NCI-H2029 treated with DMSO at 0.1 percent for 48 hours (cell line): Measurements from ENCODE around the gene PGAP3.
"Not testable (repeated sequence)": the region's sequence is repeated elsewhere in the genome, so short reads cannot be mapped to it uniquely, and the experiment has no call there.

ENCODE experiments used
- DNase-seq: peaks from one replicate; lab custom pipeline; 2025; lab: John Stamatoyannopoulos, UW

The PGAP3 gene, protein sequence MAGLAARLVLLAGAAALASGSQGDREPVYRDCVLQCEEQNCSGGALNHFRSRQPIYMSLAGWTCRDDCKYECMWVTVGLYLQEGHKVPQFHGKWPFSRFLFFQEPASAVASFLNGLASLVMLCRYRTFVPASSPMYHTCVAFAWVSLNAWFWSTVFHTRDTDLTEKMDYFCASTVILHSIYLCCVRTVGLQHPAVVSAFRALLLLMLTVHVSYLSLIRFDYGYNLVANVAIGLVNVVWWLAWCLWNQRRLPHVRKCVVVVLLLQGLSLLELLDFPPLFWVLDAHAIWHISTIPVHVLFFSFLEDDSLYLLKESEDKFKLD

DNA sequence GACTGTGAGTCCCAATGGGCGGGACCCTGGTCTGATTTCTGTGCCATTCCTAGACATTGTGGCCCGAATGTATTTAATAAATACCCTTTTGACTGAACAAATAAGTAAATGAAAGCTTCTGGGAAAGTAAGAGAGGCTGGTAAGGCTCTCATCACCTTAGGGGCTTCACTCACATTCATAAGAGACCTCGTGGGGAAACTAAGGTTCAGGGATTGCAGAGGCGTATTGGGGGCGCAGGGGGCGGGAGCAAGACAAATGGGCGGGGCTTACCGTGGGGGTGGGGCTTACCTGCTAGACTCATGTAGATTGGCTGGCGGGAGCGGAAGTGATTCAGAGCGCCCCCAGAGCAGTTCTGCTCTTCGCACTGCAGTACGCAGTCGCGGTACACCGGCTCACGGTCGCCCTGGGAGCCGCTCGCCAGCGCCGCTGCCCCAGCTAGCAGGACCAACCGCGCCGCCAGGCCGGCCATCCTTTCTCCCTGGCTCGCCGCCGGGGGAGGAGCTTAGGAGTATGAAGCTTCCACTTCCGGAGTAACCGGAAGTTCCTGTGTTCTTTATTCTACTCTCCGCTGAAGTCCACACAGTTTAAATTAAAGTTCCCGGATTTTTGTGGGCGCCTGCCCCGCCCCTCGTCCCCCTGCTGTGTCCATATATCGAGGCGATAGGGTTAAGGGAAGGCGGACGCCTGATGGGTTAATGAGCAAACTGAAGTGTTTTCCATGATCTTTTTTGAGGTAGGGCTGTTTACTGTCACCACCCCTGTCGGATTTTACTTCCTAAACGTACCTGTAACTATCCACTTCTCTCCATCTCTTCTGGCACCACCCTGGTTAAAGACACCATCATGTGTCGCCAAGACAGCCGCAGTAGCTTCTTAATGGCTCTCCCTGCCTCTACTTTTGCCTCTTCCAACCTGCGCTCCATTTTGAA lies at the start of gene PGAP3:
Gene PGAP3, minus strand, starts transcription at position 512 of the 929 bp plus-strand sequence. Its CDS starts 43 bp downstream, at position 469.
- peak; percentile 70 for DNase-seq

DNA sequence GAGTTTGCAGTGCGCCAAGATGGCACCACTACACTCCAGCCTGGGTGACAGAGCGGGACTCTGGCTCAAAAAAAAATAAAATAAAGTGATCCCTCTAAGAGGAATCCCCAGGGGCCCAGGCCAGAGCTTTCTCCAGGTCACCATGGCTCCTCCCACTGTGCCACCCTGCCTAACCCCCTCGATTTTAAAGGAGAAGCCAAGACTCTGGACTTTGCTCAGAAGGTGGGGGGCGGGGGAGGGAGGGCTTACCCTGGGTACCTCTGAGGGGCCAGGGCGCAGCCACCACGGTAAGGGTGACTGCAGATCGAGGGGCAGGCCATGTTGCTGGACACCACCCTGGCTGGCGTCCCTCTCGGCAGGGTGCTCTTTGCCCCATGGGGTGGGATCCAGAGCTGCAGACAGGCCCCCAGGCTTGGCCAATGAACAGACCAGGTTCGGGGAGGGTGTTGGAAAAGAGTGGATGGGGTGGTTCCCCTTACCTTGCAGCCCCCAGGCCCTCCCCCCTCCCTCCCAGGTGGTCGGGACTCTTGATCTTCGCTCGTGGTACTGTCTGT lies 49.4 kb upstream of the PGAP3 start:
- no peak for DNase-seq

DNA sequence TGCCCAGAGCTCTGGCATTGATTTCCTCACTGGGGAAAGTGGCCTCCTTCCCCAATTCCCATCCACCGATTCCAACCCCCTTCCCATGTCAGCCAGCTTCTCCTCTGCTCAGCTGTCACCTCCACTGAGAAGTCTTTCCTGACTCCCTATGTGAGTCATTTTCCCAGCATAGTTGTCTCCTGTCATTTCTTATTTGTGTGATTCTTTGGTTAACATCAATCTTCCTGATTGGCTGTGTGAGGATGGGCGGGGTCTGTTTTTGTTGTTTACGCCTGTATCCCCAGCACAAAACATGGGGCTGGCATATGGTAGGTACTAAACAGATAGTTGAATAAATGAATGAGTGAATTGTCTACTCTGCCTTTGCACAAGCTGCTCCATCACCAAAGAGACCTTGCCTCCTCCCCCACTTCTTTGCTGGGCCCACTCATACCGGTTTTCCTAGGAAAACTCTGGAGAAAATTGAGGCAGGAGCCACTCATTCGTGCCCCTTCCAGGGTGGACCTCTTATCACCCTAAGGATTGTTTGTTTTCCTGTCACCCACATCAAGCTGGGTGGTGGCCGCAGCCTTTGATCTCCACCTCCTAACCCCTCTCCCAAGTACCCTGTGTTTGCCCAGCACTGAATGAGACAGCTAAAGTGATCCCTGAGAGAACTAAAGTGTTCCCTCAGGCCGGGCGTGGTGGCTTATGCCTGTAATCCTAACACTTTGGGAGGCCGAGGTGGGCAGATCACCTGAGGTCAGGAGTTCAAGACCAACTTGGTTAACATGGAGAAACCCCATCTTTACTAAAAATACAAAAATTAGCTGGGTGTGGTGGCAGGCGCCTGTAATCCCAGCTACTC lies 48.7 kb upstream of the PGAP3 start:
- DNase-seq, result no peak

DNA sequence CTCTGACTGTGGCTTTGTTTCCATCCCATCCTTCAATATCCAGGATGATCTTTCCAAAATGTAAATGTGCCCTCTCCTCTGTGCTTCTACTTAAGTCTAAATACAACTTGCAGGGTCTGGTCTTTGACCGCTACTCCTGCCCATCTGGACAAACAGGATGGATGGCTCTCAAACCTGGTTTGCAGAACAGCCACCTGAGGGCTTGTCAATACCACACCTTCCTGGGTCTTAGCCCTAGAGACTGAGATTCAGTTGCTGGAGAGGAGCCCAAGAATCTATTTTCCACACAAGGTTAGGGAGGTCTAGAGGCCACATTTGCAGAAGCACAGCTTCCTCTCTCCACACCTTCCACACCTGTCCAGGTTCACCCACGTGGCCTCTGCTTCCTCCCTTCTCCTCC lies 48.0 kb upstream of the PGAP3 start:
- DNase-seq, result no peak

DNA sequence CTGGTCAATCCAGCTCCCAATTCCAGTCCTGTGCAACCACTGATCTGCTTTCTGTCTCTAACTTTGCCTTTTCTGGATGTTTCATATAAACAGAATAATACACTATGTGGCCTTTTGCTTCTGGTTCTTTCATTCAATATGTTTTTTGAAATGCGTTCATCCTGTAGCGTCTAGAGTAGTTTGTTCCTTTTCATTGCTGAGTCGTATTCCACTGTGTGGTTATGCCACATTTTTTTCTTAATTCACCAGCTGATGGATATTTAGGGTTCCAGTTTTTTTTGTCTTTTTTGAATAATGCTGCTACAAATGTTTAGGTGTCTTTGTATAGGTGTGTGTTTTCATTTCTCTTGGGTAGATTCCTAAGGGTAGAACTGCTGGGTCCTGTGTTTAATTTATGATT lies 44.7 kb upstream of the PGAP3 start:
- no peak for DNase-seq

DNA sequence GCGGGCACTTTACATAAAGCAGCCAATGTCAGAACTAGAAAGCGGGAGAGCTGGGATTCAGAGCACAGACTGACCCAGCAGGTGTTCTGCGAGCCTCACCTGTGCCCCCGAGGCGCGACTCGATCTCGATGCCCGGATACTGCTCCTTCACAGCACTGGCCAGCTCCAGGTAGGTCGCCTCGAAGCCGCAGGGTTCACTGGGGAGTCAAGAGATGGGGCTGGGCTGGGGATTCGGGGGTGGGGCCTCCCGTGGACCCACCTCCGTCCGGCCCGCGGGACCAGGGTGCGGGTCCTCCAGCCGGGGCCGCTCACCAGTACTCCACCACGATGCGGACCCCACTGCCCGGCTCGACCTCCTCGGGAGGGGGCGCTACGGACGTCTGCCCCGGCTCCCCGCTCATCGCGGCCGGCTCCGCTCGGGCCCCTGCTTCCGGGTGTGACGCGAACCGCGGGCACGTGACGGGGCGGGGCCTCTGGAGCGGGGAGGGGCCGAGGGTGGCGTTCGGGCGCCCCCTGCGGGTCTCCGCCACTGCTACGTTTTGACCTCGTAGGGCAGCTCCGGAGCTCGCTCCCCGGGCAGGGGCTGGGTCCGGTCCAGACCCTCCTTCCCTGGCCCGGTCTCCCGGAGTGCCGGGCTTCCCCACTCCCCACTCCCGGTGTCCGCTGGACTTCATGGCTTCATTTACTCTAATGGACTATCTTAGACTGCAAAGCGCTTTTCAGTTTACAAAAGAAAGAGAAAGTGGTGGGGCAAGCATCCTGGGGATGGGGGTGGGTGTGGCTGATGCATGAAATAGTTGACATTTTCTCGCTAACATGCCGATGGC lies 42.5 kb upstream of the PGAP3 start, which contains the start of gene MIEN1:
Gene MIEN1, minus strand, starts transcription at position 438 of the 827 bp plus-strand sequence. Its CDS starts 37 bp downstream, at position 401.
- peak; percentile 29 for DNase-seq

DNA sequence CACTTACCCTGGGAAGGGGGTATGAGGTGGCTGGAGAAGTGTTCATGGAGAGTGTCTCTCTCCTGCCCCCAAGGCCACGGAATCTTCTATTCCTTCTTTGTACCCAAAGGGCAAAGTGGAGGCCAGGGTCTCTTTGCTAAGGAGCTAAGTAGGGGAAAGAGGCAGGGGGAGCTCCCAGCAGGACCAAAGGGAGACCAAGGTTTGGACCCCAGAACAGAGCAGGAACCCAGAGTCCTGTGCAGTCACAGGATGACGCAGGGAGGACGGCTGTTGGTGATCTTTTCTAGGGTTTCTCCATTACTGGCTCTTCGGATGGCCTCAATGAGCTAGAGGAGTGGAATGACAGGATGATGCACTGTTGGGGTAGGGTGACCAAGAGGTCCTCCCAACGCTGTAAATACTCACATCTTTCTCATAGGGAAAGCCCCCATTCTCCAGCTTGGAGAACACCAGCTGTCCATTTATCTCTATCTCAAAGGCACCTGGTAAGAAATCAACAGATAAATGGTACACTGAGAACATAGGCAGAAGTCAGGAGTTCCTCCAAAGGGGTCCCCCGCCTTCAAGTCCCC lies 41.5 kb upstream of the PGAP3 start:
- no peak for DNase-seq

DNA sequence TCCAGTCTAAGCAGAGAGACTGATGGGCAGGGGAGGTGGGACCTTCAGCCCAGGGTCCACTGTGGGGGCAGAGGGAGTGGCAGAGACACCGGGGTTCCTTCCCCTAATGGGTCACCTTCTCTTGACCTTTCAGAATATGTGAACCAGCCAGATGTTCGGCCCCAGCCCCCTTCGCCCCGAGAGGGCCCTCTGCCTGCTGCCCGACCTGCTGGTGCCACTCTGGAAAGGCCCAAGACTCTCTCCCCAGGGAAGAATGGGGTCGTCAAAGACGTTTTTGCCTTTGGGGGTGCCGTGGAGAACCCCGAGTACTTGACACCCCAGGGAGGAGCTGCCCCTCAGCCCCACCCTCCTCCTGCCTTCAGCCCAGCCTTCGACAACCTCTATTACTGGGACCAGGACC lies 39.7 kb upstream of the PGAP3 start:
- no peak for DNase-seq

DNA sequence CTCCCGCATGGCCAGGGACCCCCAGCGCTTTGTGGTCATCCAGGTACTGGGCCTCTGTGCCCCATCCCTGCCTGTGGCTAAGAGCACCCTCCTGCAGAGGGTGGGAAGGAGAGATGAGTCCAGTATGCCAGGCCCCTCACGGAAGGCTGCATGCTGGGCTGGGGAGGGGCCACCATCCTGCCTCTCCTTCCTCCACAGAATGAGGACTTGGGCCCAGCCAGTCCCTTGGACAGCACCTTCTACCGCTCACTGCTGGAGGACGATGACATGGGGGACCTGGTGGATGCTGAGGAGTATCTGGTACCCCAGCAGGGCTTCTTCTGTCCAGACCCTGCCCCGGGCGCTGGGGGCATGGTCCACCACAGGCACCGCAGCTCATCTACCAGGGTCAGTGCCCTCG lies 38.8 kb upstream of the PGAP3 start:
- no peak for DNase-seq

DNA sequence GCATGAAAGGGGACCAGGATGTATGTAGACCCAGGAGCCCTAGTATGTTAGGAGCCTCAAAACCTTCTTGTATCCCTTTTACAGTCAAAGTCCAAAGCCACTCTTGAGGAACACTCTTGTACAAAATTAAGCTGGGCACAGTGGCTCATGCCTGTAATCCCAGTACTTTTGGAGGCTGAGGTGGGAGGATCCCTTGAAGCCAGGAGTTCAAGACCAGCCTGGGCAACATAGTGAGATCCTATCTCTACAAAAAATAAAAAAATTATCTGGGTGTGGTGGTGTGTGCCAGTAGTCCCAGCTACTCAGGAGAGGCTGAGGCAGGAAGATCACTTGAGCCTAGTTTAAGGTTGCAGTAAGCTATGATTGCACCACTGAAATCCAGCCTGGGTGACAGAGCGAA lies 38.1 kb upstream of the PGAP3 start:
- not testable (repeated sequence) for DNase-seq

DNA sequence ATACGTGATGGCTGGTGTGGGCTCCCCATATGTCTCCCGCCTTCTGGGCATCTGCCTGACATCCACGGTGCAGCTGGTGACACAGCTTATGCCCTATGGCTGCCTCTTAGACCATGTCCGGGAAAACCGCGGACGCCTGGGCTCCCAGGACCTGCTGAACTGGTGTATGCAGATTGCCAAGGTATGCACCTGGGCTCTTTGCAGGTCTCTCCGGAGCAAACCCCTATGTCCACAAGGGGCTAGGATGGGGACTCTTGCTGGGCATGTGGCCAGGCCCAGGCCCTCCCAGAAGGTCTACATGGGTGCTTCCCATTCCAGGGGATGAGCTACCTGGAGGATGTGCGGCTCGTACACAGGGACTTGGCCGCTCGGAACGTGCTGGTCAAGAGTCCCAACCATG lies 36.9 kb upstream of the PGAP3 start:
- DNase-seq, result no peak

DNA sequence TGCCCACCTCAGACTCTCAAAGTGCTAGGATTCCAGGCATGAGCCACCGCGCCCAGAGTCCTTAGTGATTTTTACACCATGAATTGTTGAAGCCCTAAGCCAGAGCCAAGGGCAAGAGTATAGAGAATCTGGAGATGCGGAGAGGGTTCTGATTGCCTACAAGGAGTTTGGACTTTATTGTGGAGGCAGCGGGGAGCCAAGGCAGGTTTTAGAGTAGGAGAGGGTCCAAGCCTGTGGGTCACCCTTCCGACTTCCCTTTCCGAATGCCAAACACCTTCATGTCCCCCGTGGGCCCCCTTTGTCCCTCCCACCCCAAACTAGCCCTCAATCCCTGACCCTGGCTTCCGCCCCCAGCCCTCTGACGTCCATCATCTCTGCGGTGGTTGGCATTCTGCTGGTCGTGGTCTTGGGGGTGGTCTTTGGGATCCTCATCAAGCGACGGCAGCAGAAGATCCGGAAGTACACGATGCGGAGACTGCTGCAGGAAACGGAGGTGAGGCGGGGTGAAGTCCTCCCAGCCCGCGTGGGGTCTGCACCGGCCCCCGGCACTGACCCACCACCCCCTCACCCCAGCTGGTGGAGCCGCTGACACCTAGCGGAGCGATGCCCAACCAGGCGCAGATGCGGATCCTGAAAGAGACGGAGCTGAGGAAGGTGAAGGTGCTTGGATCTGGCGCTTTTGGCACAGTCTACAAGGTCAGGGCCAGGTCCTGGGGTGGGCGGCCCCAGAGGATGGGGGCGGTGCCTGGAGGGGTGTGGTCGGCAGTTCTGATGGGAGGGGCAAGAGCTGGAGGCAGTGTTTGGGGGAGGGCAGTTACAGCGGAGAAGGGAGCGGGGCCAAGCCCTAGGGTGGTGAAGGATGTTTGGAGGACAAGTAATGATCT lies 35.4 kb upstream of the PGAP3 start:
- no peak for DNase-seq

DNA sequence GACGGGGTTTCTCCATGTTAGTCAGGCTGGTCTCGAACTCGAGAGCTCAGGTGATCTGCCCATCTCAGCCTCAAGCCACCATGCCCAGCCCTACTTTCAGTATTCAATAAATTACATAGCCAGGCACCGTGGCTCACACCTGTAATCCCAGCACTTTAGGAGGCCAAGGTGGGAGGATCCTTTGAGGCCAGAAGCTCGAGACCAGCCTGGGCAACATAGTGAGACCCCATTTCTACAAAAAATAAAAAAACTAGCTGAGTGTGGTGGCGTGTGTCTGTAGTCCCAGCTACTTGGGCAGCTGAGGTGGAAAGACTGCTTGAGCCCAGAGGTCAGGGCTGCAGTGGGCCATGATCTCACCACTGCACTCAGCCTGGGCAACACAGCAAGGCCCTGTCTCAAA lies 34.2 kb upstream of the PGAP3 start:
- DNase-seq, result no peak

DNA sequence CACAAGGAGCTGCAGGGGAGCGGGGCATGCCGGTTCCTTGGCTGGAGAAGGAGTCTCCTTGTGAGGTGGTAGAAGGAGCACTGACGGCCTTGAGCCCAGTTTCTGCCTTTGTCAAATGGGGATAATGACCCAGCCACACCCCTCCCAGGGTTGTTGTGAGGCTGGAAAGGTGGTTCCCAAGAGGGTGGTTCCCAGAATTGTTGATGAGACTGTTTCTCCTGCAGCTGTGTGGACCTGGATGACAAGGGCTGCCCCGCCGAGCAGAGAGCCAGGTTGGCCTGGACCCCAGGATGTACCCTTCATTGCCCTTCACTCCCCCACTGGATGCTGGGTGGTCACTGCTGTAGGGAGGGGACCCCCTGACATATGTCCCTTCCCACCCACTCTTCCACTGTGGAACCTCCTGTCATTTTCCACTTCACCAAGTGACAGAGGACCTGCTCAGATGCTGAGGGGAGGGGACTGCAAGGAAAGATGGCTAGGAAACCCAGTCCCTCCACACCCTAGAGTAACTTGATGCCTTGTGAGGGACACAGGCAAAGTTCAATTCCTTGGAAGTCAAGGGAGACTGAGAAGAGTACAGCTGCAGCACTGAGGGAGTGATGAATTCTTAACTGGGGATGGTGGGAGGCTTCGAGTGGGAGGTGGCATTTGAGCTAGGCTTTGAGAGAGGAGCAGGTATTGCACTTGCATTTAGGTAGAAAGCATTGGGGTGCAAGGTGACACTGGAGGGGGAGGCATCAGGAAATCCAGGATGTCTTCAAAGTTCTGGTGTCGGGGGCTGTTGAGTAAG lies 31.9 kb upstream of the PGAP3 start:
- no peak for DNase-seq

DNA sequence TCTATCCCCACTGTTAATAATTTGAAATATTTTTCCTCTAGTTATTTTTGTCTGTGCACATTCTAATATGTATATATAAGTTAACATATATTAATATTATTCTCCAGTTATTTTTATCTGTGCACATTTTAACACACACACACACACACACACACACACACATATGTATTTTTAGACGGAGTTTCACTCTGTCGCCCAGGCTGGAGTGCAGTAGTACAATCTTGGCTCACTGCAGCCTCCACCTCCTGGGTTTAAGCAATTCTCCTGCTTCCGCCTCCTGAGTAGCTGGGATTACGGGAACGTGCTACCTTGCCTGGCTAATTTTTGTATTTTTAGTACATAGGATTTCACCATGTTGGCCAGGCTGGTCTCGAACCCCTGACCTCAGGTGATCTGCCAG lies 29.8 kb upstream of the PGAP3 start:
- DNase-seq, result no peak

DNA sequence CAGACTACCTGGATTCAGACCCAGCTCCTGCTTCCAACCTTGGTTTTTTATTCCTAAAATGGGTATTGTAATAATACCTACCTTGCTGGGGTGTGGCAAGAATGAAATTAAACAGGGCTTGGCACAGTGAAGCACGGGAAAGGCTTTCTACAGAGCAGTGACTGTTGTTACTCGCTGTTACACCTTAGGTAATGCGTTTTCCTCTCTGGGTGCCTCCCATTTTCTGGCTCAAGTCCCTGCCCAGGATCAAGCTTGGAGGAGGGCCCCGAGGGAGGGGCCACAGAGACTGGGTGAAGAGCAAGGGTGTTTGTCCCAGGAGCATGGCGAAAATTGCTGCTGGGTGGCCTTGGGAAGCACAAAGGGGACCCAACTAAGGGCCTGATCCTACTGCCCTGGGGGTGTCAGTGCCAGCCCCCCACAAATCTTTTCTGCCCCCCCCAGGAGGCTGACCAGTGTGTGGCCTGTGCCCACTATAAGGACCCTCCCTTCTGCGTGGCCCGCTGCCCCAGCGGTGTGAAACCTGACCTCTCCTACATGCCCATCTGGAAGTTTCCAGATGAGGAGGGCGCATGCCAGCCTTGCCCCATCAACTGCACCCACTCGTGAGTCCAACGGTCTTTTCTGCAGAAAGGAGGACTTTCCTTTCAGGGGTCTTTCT lies 29.2 kb upstream of the PGAP3 start:
- DNase-seq, result peak; percentile 31

DNA sequence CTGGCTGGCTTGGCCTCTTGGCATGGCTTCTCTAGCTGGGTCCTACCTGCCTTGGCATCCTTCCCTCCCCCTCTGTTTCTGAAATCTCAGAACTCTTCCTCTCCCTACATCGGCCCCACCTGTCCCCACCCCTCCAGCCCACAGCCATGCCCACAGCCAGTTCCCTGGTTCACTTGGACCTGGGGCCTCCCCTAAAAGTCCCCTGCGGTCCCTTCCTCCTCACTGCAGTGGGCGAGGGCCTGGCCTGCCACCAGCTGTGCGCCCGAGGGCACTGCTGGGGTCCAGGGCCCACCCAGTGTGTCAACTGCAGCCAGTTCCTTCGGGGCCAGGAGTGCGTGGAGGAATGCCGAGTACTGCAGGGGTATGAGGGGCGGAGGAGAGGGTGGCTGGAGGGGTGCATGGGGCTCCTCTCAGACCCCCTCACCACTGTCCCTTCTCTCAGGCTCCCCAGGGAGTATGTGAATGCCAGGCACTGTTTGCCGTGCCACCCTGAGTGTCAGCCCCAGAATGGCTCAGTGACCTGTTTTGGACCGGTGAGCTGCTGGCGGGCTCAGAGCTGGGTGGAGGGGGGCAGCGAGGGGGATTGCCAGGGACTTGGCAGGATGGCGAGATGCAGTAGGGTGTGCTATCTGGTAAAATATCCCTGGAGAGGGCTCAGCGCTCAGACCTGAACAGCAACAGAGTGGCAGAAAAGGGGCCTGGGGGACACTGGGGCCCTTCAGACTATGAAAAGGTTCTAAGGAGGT lies 28.4 kb upstream of the PGAP3 start:
- no peak for DNase-seq
